HG02884 (cell line): ENCODE measurements around the gene MYCBP2.
"Not testable (repeated sequence)": the region's sequence is repeated elsewhere in the genome, so short reads cannot be mapped to it uniquely, and the experiment has no call there.

Experiments
- ATAC-seq: cut with Tn5 transposase; IDR thresholded peaks from one replicate; pipeline ENCODE4 v1.9.1; 2021; ENCODE audit warnings: mild to moderate bottlenecking, moderate library complexity; ENCODE audit not compliant: unreplicated experiment

Gene MYCBP2

GRCh38 chr13:77326905-77327604 lies at the start of gene MYCBP2:
MYCBP2 (minus strand) TSS chr13:77327094; CDS start chr13:77326775, 319 bp downstream.
- ATAC-seq = peak; percentile 51

- no peak for ATAC-seq
Observed at GRCh38 chr13:77375560-77376108, 48.7 kb upstream of the MYCBP2 start.

GRCh38 chr13:77374786-77375185 lies 47.9 kb upstream of the MYCBP2 start:
- ATAC-seq = no peak

- no peak for ATAC-seq
Observed at GRCh38 chr13:77374339-77374738, 47.4 kb upstream of the MYCBP2 start.

DNA sequence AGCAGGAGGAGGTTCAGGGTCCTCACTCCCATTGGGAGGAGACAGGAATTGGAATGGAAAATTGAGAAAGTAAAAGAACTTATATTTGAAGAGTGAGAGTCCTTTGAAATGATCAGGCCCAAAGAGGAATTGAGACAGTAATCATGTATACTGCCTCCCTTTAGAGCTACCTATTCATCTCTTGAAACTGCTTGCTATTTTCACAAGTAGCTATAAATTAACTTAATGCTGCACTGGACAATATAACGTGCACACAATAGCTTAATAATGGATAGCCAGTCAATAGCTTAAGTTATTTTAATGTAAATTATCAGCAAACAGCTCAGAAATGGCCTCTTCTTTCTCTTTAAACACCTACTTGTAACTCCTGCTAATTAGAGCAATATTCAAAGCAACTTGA lies 46.6 kb upstream of the MYCBP2 start:
- no peak for ATAC-seq

DNA sequence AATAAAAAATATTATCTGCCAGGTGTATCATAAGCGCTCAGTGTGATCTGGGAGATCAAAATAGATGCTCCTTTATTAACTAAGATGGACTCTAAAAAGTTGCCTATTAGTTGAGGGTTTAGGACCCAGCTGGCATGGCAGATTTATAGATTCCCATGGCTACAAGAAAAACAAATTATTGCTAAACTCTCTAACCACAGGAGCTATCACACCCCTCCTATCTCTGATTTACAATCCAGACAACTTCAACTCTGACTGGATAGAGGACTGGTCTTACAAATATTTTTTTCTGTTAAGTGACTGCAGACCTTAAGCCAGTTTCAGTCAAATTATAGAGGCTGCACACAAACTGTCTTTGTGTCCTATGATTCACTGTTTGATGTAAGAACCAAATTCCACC lies 45.4 kb upstream of the MYCBP2 start:
- no peak for ATAC-seq

GRCh38 chr13:77370888-77371287 lies 44.0 kb upstream of the MYCBP2 start:
- ATAC-seq = no peak

GRCh38 chr13:77362166-77362565 lies 35.3 kb upstream of the MYCBP2 start:
- no peak for ATAC-seq

DNA sequence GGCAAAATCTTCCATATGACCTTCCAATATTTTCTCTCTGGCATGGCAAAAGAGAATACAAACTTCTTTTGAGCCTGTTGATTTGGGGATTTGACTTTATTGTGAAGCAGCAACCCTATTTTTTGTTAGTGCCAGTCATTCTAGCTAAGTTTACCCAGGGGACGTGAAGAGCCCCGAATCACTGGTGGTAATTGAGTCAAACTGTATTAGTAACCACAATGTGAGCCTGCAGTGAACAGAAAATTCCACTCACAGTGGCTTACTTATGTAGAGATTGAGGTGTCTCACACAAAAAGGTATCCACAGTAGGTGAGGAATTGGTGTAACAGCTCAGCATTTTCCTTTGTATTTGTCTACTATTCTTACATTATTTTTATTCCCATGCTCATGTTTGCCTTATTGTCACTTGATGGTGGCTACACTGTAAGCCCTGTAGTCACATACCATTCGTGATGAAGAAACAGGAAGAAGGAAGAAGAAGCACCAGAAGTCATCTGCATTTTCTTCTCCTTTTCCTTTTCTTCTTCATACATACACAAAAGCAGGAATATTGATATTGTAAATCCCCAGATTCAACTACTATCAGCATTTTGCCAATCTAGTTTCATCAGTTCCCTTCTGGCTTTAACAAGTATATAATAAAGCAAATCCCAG lies 33.3 kb upstream of the MYCBP2 start:
- ATAC-seq = no peak

GRCh38 chr13:77359171-77359570 lies 32.3 kb upstream of the MYCBP2 start:
- ATAC-seq = no peak

- no peak for ATAC-seq
Observed at GRCh38 chr13:77358001-77358400, 31.1 kb upstream of the MYCBP2 start.

DNA sequence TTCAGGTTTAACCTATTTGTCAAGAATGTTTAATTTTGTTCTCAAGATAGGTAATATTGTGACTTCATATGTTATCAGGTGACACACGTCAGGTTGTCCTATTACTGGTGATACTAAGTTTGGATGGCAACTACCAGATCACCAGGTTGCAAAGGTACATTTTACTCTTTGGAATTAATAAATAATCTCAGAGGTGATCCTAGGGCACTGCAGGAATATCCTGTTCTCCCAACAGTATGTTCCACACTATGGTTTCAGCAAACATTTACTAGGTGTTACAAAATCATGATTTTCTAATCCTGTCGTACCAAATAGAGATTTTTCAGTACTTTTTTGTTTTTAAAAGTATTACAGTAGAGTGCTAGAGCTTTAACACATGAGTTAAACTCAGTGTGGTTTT lies 29.3 kb upstream of the MYCBP2 start:
- ATAC-seq = no peak

GRCh38 chr13:77353995-77354394 lies 27.1 kb upstream of the MYCBP2 start:
- no peak for ATAC-seq

GRCh38 chr13:77351315-77351714 lies 24.4 kb upstream of the MYCBP2 start:
- ATAC-seq = no peak

- no peak for ATAC-seq
Observed at GRCh38 chr13:77350811-77351210, 23.9 kb upstream of the MYCBP2 start.

DNA sequence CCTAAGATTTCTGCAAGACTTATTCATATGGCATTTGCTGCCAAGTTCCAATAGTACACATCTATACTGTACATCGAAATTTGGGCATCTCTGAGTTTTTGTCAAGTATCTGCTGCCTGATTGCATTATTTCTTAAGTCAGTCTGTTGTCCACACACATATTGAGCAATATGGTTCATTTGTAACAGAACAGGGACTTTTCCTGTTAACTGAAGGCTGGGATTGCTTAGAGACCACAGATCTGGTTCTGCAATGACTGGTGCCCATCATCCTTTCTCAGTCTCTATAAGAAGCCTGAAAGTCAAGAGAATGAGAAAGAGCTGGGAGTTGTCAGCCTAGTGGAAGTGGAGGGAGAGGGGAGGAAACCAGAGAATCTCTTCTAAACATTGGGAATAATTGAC lies 22.5 kb upstream of the MYCBP2 start:
- ATAC-seq = no peak

GRCh38 chr13:77347351-77347750 lies 20.5 kb upstream of the MYCBP2 start:
- not testable (repeated sequence) for ATAC-seq

GRCh38 chr13:77345150-77345780 lies 18.4 kb upstream of the MYCBP2 start:
- ATAC-seq = peak; percentile 70

- ATAC-seq = no peak
Observed at GRCh38 chr13:77343841-77344240, 16.9 kb upstream of the MYCBP2 start.

GRCh38 chr13:77339408-77339807 lies 12.5 kb upstream of the MYCBP2 start:
- peak; percentile 59 for ATAC-seq

GRCh38 chr13:77338961-77339401 lies 12.1 kb upstream of the MYCBP2 start:
- peak; percentile 61 for ATAC-seq

DNA sequence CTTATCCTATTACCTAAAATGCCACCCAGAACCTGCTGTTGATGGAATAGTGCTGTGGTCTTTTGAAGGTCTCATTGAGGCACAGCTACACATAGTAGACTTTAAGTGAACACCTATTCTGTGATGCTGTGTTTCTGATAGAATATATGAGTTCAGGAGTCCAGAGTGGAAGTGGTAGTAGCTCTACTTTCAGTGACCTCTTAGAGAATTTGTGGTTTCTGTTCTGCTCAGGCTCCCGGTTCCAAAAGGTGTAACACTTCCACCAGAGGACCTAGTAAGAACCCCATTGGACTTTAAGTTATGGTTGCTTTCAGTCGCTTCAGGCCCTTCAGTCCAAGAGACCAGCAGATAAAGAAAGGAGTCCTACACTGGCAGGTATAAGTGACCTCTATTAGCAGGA lies 11.4 kb upstream of the MYCBP2 start:
- ATAC-seq = peak; percentile 24
